IMR-90 (cell line): ENCODE data around the gene PIM3. TPM values are rescaled to one million over a fixed set of nuclear protein-coding genes. Genes with fewer than 3 reads are reported as not detected.

Source experiments
- ATAC-seq: fragments of 200-7000 bp; cut with Tn5 transposase; 2 replicates; pipeline ENCODE4 v1.9.1; 2020; ENCODE audit warnings: low read depth, mild to moderate bottlenecking, moderate library complexity
- BruUV-seq: library from RNA; stranded (reverse); fragments of 400-500 nt; replicated peaks from 2 replicates; lab custom pipeline; 2021; lab: Mats Ljungman, UMichigan
- CTCF ChIA-PET: fragments of 300-600 bp; formaldehyde crosslinking; extraction: SDS; loops from one replicate; lab custom pipeline; 2021; ENCODE audit warnings: antibody characterized with exemption; lab: Yijun Ruan, JAX
- POLR2A ChIA-PET: fragments of 300-600 bp; sonication (Branson Sonifier 250); formaldehyde crosslinking; loops from one replicate; lab custom pipeline; 2022; ENCODE audit warnings: antibody characterized with exemption; ENCODE audit not compliant: unreplicated experiment; lab: Charles Lee
- DNase-seq: peaks from one replicate; pipeline ENCODE4 v3.0.0; 2013
- H2AFZ ChIP-seq: replicated peaks from 2 replicates; pipeline ENCODE3; 2013; ENCODE audit warnings: low read length, mild to moderate bottlenecking; ENCODE audit not compliant: poor library complexity
- H2AK5ac ChIP-seq: 2 replicates; pipeline ENCODE4 v1.6.1; 2013; ENCODE audit warnings: low read depth, low read length, inconsistent platforms
- H2AK9ac ChIP-seq: replicated peaks from 2 replicates; pipeline ENCODE3; 2013; ENCODE audit warnings: mild to moderate bottlenecking, low read depth, low read length, moderate library complexity; ENCODE audit not compliant: poor library complexity
- H2BK120ac ChIP-seq: 2 replicates; pipeline ENCODE4 v1.6.1; 2013; ENCODE audit warnings: low read depth, low read length, inconsistent platforms
- H2BK15ac ChIP-seq: 3 replicates; pipeline ENCODE4 v1.6.1; 2013; ENCODE audit warnings: low read depth, low read length, inconsistent platforms
- H2BK20ac ChIP-seq: 2 replicates; pipeline ENCODE4 v1.6.1; 2013; ENCODE audit warnings: low read depth, mild to moderate bottlenecking, inconsistent platforms, low read length, moderate library complexity
- H2BK5ac ChIP-seq: 2 replicates; pipeline ENCODE4 v1.6.1; 2013; ENCODE audit warnings: mild to moderate bottlenecking, low read depth, low read length, inconsistent platforms; ENCODE audit not compliant: poor library complexity, severe bottlenecking
- H3K14ac ChIP-seq: replicated peaks from 2 replicates; pipeline ENCODE4 v1.6.1; 2013; ENCODE audit warnings: low read depth, low read length, inconsistent platforms
- H3K18ac ChIP-seq: 2 replicates; pipeline ENCODE4 v1.6.1; 2013; ENCODE audit warnings: low read depth, low read length, control low read depth
- H3K23ac ChIP-seq: 2 replicates; pipeline ENCODE4 v1.6.1; 2013; ENCODE audit warnings: low read depth, low read length, inconsistent platforms
- H3K27ac ChIP-seq: 2 replicates; pipeline ENCODE4 v1.5.1; 2013; ENCODE audit warnings: mild to moderate bottlenecking, control low read depth, low read length; ENCODE audit not compliant: insufficient read depth
- H3K27me3 ChIP-seq: 2 replicates; pipeline ENCODE4 v1.6.1; 2013; ENCODE audit warnings: low read length; ENCODE audit not compliant: control insufficient read depth, insufficient read depth
- H3K36me3 ChIP-seq: 2 replicates; pipeline ENCODE4 v1.6.1; 2013; ENCODE audit warnings: low read length, mixed read lengths; ENCODE audit not compliant: control insufficient read depth, insufficient read depth
- H3K4ac ChIP-seq: 2 replicates; pipeline ENCODE4 v1.6.1; 2013; ENCODE audit warnings: low read depth, low read length, inconsistent platforms
- H3K4me1 ChIP-seq: 2 replicates; pipeline ENCODE4 v1.6.1; 2013; ENCODE audit warnings: low read length, mixed read lengths; ENCODE audit not compliant: control insufficient read depth, insufficient read depth
- H3K4me2 ChIP-seq: 2 replicates; pipeline ENCODE4 v1.6.1; 2013; ENCODE audit warnings: low read depth, mild to moderate bottlenecking, control low read depth, low read length, moderate library complexity
- H3K4me3 ChIP-seq: 2 replicates; pipeline ENCODE4 v1.5.1; 2013; ENCODE audit warnings: low read depth, mild to moderate bottlenecking, control low read depth, low read length, moderate library complexity; ENCODE audit not compliant: insufficient read depth
- H3K56ac ChIP-seq: 2 replicates; pipeline ENCODE4 v1.6.1; 2013; ENCODE audit warnings: low read length, inconsistent platforms; ENCODE audit not compliant: insufficient read depth; ENCODE audit errors: extremely low read depth
- H3K79me1 ChIP-seq, 2 experiments: 2 replicates each; pipeline ENCODE4 v1.6.1; 2013; ENCODE audit warnings: low read length in 2 of 2, inconsistent platforms in 1 of 2, low read depth in 1 of 2
- H3K9ac ChIP-seq: 2 replicates; pipeline ENCODE4 v1.6.1; 2013; ENCODE audit warnings: low read depth, low read length, control low read depth
- H3K9me1 ChIP-seq: 2 replicates; pipeline ENCODE4 v1.6.1; 2013; ENCODE audit warnings: low read length, inconsistent platforms; ENCODE audit not compliant: insufficient read depth
- H3K9me3 ChIP-seq: 2 replicates; pipeline ENCODE4 v1.6.1; 2013; ENCODE audit warnings: low read length; ENCODE audit not compliant: control insufficient read depth, insufficient read depth
- H4K20me1 ChIP-seq: 2 replicates; pipeline ENCODE4 v1.6.1; 2013; ENCODE audit warnings: low read length, inconsistent platforms; ENCODE audit not compliant: insufficient read depth
- H4K5ac ChIP-seq: 2 replicates; pipeline ENCODE4 v1.6.1; 2013; ENCODE audit warnings: mild to moderate bottlenecking, low read depth, low read length, control low read depth
- H4K8ac ChIP-seq, 2 experiments: 2 replicates each; pipeline ENCODE4 v1.6.1; 2013; ENCODE audit warnings: low read depth in 2 of 2, low read length in 2 of 2, control low read depth in 1 of 2, inconsistent platforms in 1 of 2
- H4K91ac ChIP-seq: 2 replicates; pipeline ENCODE4 v1.6.1; 2013; ENCODE audit warnings: low read depth, low read length, inconsistent platforms; ENCODE audit not compliant: insufficient read depth
- CEBPB ChIP-seq: IDR thresholded peaks from 2 replicates; pipeline ENCODE4 v1.6.1; 2012; ENCODE audit warnings: low read depth, low read length, improper control_type of control experiment
- CHD1 ChIP-seq: IDR thresholded peaks from 2 replicates; pipeline ENCODE4 v1.6.1; 2012; ENCODE audit warnings: low read depth, low read length, improper control_type of control experiment
- CTCF ChIP-seq: conservative IDR thresholded peaks from 2 replicates; pipeline ENCODE4 v1.5.1; 2012; ENCODE audit warnings: mild to moderate bottlenecking, low read depth, low read length, improper control_type of control experiment
- MAFK ChIP-seq: IDR thresholded peaks from 2 replicates; pipeline ENCODE4 v1.6.1; 2012; ENCODE audit warnings: low read depth, low read length, improper control_type of control experiment
- MAZ ChIP-seq: IDR thresholded peaks from 2 replicates; pipeline ENCODE4 v1.6.1; 2012; ENCODE audit warnings: low read depth, mild to moderate bottlenecking, low read length, improper control_type of control experiment, moderate library complexity, borderline replicate concordance
- MXI1 ChIP-seq: IDR thresholded peaks from 2 replicates; pipeline ENCODE4 v1.6.1; 2012; ENCODE audit warnings: low read depth, mild to moderate bottlenecking, low read length, moderate library complexity, borderline replicate concordance
- NFE2L2 ChIP-seq: fragments of 150-350 bp; IDR thresholded peaks from 2 replicates; pipeline ENCODE4 v1.6.1; 2016; ENCODE audit warnings: low read depth, mild to moderate bottlenecking, low read length
- POLR2A ChIP-seq: IDR thresholded peaks from 2 replicates; pipeline ENCODE4 v1.6.1; 2012; ENCODE audit warnings: mild to moderate bottlenecking, low read depth, low read length
- RFX5 ChIP-seq: IDR thresholded peaks from 2 replicates; pipeline ENCODE4 v1.8.0; 2012; ENCODE audit warnings: low read depth, mild to moderate bottlenecking, low read length, moderate library complexity
- SMC3 ChIP-seq: fragments of 150-350 bp; IDR thresholded peaks from 2 replicates; pipeline ENCODE4 v1.6.1; 2016; ENCODE audit warnings: low read depth, mild to moderate bottlenecking, antibody characterized with exemption, low read length, moderate library complexity
- WGBS, 2 experiments: methylation state at CpG; one replicate each; pipeline versions ENCODE4 v1.1.5 to v1.1.7; 2013; ENCODE audit warnings: missing lambda C conversion rate in 2 of 2; ENCODE audit not compliant: insufficient read length in 1 of 2; ENCODE audit errors: extremely low coverage in 2 of 2; 5-methylcytosine and 5-hydroxymethylcytosine counted together
- dilution Hi-C: fragments of 300-500 bp; cut with HindIII; formaldehyde crosslinking; loops from one replicate; pipeline ENCODE4 v1.14.3; 2018; ENCODE audit warnings: low sequenced_read_pairs; ENCODE audit not compliant: unreplicated experiment
- in situ Hi-C: fragments of 300-500 bp; cut with MboI; formaldehyde crosslinking; loops from 3 replicates; pipeline ENCODE4 v1.14.3; 2019; ENCODE audit warnings: low sequenced_read_pairs, inconsistent platforms, mixed read lengths
- intact Hi-C: fragments of 100-400 bp; cut with micrococcal nuclease; formaldehyde crosslinking; loops from 2 replicates; pipeline ENCODE4 v1.10.0; 2022
- polyA plus RNA-seq, 3 experiments: library from polyadenylated mRNA; depleted of rRNA; stranded (reverse); fragments of >200 nt; gene quantifications; 2 replicates each; pipeline ENCODE4 v1.2.3, GENCODE V29; 2012; ENCODE audit warnings: low replicate concordance in 1 of 3
- total RNA-seq: library from RNA; depleted of rRNA; stranded (reverse); fragments of >200 nt; gene quantifications from 2 replicates; pipeline ENCODE4 v1.2.3, GENCODE V29; 2012
- TF ChIP-seq, protein P1 (sequence below): fragments of 150-350 bp; IDR thresholded peaks from 2 replicates; pipeline ENCODE4 v1.6.1; 2017; ENCODE audit warnings: mild to moderate bottlenecking, antibody characterized with exemption, low read length, low read depth
- TF ChIP-seq, protein P2 (sequence below): fragments of 150-350 bp; IDR thresholded peaks from 2 replicates; pipeline ENCODE4 v1.6.1; 2016; ENCODE audit warnings: low read depth, mild to moderate bottlenecking, low read length, moderate library complexity, borderline replicate concordance

Gene PIM3
- total and polyA plus RNA-seq, 2 of the 4 experiments (the other 2 are of a cell fraction) = 8.6 to 24.7 TPM

DNA sequence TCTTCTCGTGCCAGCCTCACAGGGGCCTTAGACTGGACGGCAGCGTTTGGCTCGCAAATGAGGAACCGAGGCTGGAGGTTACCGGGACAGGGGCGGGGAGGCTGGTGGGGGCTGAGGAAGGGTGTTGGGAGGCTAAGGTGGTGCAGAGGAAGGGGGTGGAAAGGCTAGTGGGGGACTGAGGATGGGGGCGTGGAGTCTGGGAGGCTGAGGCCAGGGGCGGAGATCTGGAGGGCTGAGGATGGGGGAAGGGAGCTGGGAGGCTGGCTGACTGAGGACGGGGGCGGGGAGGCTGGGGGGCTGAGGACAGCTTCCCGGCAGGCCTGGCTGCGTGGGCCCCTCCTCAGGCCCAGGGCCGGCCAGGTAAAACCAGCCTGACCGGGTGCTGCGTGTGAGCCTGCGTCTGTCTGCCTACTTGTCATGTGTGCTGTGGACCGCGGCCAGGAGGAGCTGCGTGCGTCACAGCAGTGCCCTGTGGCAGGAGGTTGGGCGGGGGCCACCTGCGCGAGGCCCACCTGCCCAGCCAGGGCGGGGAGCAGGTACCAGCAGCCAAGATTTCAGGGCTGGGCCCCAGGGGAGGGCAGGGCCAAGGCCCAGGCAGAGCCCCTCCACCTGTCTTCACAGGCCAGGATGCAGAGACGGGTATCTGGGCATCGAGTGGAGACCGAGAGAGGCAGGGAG, 9.4 kb upstream of the PIM3 start:
- H2BK120ac ChIP-seq = peak overlapping the region; percentile 100
- H2BK15ac ChIP-seq = peak overlapping the region; percentile 80; the same call in 2 of the 3 replicates
- peak overlapping the region; percentile 85 to 95 for H4K8ac ChIP-seq
- no peak overlapping the region for H3K4me3 ChIP-seq
- peak overlapping the region; percentile 86 for H2AFZ ChIP-seq
- WGBS, 2 experiments = 61% methylated on average over 16 of the region's 28 CpGs; no CpG with 5 or more reads in 1 of the 2 experiments
- H4K91ac ChIP-seq = peak overlapping the region; percentile 100
- peak overlapping the region; percentile 94 for H4K5ac ChIP-seq
- peak overlapping the region; percentile 89 for H3K27ac ChIP-seq
- in situ Hi-C loops = no loop called here
- no peaks in the 10 kb centered on the region for H3K9me3 ChIP-seq
- no peaks in the 10 kb centered on the region for H4K20me1 ChIP-seq
- peak overlapping the region; percentile 98 for H2AK5ac ChIP-seq
- intact Hi-C loops = no loop called here
- POLR2A ChIA-PET = no interaction called here
- dilution Hi-C loops = no loop called here
- peak overlapping the region; percentile 99 for H2BK20ac ChIP-seq
- no peaks in the 10 kb centered on the region for H3K36me3 ChIP-seq
- peak overlapping the region; percentile 100 for H2AK9ac ChIP-seq
- TF ChIP-seq MAFK (no peak), RFX5 (no peak), POLR2A (no peak), CHD1 (no peak), CEBPB (no peak), CTCF (no peak), MAZ (no peak; the same call in 1 of the 2 replicates), MXI1 (no peak), NFE2L2 (no peak), SMC3 (no peak)
- TF ChIP-seq, protein P1, sequence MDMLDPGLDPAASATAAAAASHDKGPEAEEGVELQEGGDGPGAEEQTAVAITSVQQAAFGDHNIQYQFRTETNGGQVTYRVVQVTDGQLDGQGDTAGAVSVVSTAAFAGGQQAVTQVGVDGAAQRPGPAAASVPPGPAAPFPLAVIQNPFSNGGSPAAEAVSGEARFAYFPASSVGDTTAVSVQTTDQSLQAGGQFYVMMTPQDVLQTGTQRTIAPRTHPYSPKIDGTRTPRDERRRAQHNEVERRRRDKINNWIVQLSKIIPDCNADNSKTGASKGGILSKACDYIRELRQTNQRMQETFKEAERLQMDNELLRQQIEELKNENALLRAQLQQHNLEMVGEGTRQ = no peak
- TF ChIP-seq, protein P2, sequence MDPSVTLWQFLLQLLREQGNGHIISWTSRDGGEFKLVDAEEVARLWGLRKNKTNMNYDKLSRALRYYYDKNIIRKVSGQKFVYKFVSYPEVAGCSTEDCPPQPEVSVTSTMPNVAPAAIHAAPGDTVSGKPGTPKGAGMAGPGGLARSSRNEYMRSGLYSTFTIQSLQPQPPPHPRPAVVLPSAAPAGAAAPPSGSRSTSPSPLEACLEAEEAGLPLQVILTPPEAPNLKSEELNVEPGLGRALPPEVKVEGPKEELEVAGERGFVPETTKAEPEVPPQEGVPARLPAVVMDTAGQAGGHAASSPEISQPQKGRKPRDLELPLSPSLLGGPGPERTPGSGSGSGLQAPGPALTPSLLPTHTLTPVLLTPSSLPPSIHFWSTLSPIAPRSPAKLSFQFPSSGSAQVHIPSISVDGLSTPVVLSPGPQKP = no peak
- H3K27me3 ChIP-seq = no peaks in the 10 kb centered on the region
- H3K9ac ChIP-seq = peak overlapping the region; percentile 29
- H3K56ac ChIP-seq = no peak overlapping the region
- CTCF ChIA-PET = interaction anchor here (0.8 kb wide), 1 partner anchor 79 kb away, joined by 4 read pairs; no protein-coding TSS in a partner anchor
- BruUV-seq = no TSS peak
- H3K4ac ChIP-seq = peak overlapping the region; percentile 100
- DNase-seq = peak; percentile 64
- H3K18ac ChIP-seq = peak overlapping the region; percentile 78
- H3K14ac ChIP-seq = peak overlapping the region; percentile 90
- ATAC-seq = peak; percentile 35
- 0 out of 4 replicates have a peak, but pooled peaks cover 0 to 4% of the 10 kb centered on the region in 2 experiments for H3K79me1 ChIP-seq
- H2BK5ac ChIP-seq = peak overlapping the region; percentile 95
- H3K4me2 ChIP-seq = no peak overlapping the region; the same call in 1 of the 2 replicates
- H3K9me1 ChIP-seq = peaks cover 23% of the 10 kb centered on the region
- peaks cover 40% of the 10 kb centered on the region for H3K4me1 ChIP-seq
- 0 out of 2 replicates have a peak overlapping the region, but pooled peaks have one; percentile 60 for H3K23ac ChIP-seq
